Activated T-cell treated with anti-CD3 and anti-CD28 coated beads, Interleukin-2, amount 50 U/mL, for 4 hours (primary cell): Measurements from ENCODE around the gene ST6GALNAC3. TPM values are rescaled to one million over a fixed set of nuclear protein-coding genes. Genes with fewer than 3 reads are reported as not detected.
"Not testable (repeated sequence)": the region's sequence is repeated elsewhere in the genome, so short reads cannot be mapped to it uniquely, and the experiment has no call there.

Experiments used
- ATAC-seq, 2 donors: fragments of 200-7000 bp; cut with Tn5 transposase; one replicate each; pipeline ENCODE4 v1.10.0; 2021
- DNase-seq: peaks from one replicate; pipeline ENCODE4 v3.0.0-alpha.2; 2020
- H3K27me3 Mint-ChIP-seq: one replicate; pipeline ENCODE4 v1.8.0; 2021; ENCODE audit warnings: low read depth, mixed read lengths
- H3K36me3 Mint-ChIP-seq: one replicate; pipeline ENCODE4 v1.8.0; 2022; ENCODE audit warnings: mixed read lengths; ENCODE audit not compliant: insufficient read depth
- H3K4me1 Mint-ChIP-seq: one replicate; pipeline ENCODE4 v1.8.0; 2021; ENCODE audit warnings: low read depth, mixed read lengths
- H3K4me3 Mint-ChIP-seq: one replicate; pipeline ENCODE4 v1.8.0; 2021; ENCODE audit warnings: mild to moderate bottlenecking, moderate library complexity, mixed read lengths
- H3K9me3 Mint-ChIP-seq: one replicate; pipeline ENCODE4 v1.8.0; 2021; ENCODE audit warnings: mixed read lengths
- total RNA-seq, 3 donors: library from RNA; stranded (reverse); gene quantifications; one replicate each; pipeline ENCODE4 v1.2.1, GENCODE V29; 2021

ST6GALNAC3 gene
- total RNA-seq, 3 donors from 2014 or later, result 0.24 to 0.73 (median 0.53) TPM

GRCh38 chr1:76106251-76106650, 31.7 kb downstream of the ST6GALNAC3 start:
- ATAC-seq (no peak), DNase-seq (no peak)
- no peaks in the 10 kb centered on the region for H3K9me3 Mint-ChIP-seq
- no peak overlapping the region for H3K4me3 Mint-ChIP-seq
- no peaks in the 10 kb centered on the region for H3K36me3 Mint-ChIP-seq
- H3K27me3 Mint-ChIP-seq, result peaks cover 7% of the 10 kb centered on the region
- no peaks in the 10 kb centered on the region for H3K4me1 Mint-ChIP-seq

GRCh38 chr1:76106719-76107235, 32.2 kb downstream of the ST6GALNAC3 start:
- Mint-ChIP-seq H3K4me1 (no peaks in the 10 kb centered on the region), H3K9me3 (no peaks in the 10 kb centered on the region), H3K27me3 (peaks cover 7% of the 10 kb centered on the region), H3K4me3 (no peak overlapping the region), H3K36me3 (no peaks in the 10 kb centered on the region)
- DNase-seq (no peak), ATAC-seq (no peak)

- Mint-ChIP-seq H3K4me1 (no peaks in the 10 kb centered on the region), H3K4me3 (no peak overlapping the region), H3K36me3 (no peaks in the 10 kb centered on the region), H3K9me3 (no peaks in the 10 kb centered on the region), H3K27me3 (peaks cover 4% of the 10 kb centered on the region)
- no peak for DNase-seq
- no peak for ATAC-seq
Measured at GRCh38 chr1:76109404-76109803, 34.9 kb downstream of the ST6GALNAC3 start.

- ATAC-seq (no peak), DNase-seq (no peak)
- H3K36me3 Mint-ChIP-seq, result no peaks in the 10 kb centered on the region
- H3K4me3 Mint-ChIP-seq, result no peak overlapping the region
- H3K27me3 Mint-ChIP-seq, result no peaks in the 10 kb centered on the region
- no peaks in the 10 kb centered on the region for H3K9me3 Mint-ChIP-seq
- no peaks in the 10 kb centered on the region for H3K4me1 Mint-ChIP-seq
Measured at GRCh38 chr1:76109901-76110560, 35.5 kb downstream of the ST6GALNAC3 start.

- no peaks in the 10 kb centered on the region for H3K27me3 Mint-ChIP-seq
- no peak for DNase-seq
- H3K9me3 Mint-ChIP-seq, result no peaks in the 10 kb centered on the region
- ATAC-seq, result no peak
- H3K4me3 Mint-ChIP-seq, result no peak overlapping the region
- H3K4me1 Mint-ChIP-seq, result no peaks in the 10 kb centered on the region
- H3K36me3 Mint-ChIP-seq, result no peaks in the 10 kb centered on the region
Measured at GRCh38 chr1:76110666-76111065, 36.1 kb downstream of the ST6GALNAC3 start.

- not testable (repeated sequence) for H3K4me1 Mint-ChIP-seq, ATAC-seq, H3K4me3 Mint-ChIP-seq, H3K36me3 Mint-ChIP-seq, H3K9me3 Mint-ChIP-seq, DNase-seq, H3K27me3 Mint-ChIP-seq
Measured at GRCh38 chr1:76112321-76112720, 37.8 kb downstream of the ST6GALNAC3 start.

GRCh38 chr1:76113446-76113845, 38.9 kb downstream of the ST6GALNAC3 start:
- Mint-ChIP-seq H3K27me3 (no peaks in the 10 kb centered on the region), H3K9me3 (no peaks in the 10 kb centered on the region), H3K36me3 (no peaks in the 10 kb centered on the region), H3K4me1 (no peaks in the 10 kb centered on the region), H3K4me3 (no peak overlapping the region)
- no peak for ATAC-seq
- no peak for DNase-seq

GRCh38 chr1:76115171-76115570, 40.6 kb downstream of the ST6GALNAC3 start:
- Mint-ChIP-seq H3K27me3 (no peaks in the 10 kb centered on the region), H3K4me1 (no peaks in the 10 kb centered on the region), H3K9me3 (no peaks in the 10 kb centered on the region), H3K36me3 (no peaks in the 10 kb centered on the region), H3K4me3 (no peak overlapping the region)
- ATAC-seq, result no peak
- no peak for DNase-seq

GRCh38 chr1:76121850-76122249, 47.3 kb downstream of the ST6GALNAC3 start:
- Mint-ChIP-seq H3K27me3 (no peaks in the 10 kb centered on the region), H3K4me3 (no peak overlapping the region), H3K9me3 (no peaks in the 10 kb centered on the region), H3K36me3 (no peaks in the 10 kb centered on the region), H3K4me1 (no peaks in the 10 kb centered on the region)
- DNase-seq, result no peak
- ATAC-seq, result no peak

GRCh38 chr1:76122271-76122670, 47.7 kb downstream of the ST6GALNAC3 start:
- Mint-ChIP-seq H3K4me3 (no peak overlapping the region), H3K36me3 (no peaks in the 10 kb centered on the region), H3K27me3 (no peaks in the 10 kb centered on the region), H3K9me3 (no peaks in the 10 kb centered on the region), H3K4me1 (no peaks in the 10 kb centered on the region)
- ATAC-seq (no peak), DNase-seq (no peak)

- H3K36me3 Mint-ChIP-seq, H3K4me3 Mint-ChIP-seq: not testable (repeated sequence)
Measured at GRCh38 chr1:76123411-76124064, 49.0 kb downstream of the ST6GALNAC3 start.

GRCh38 chr1:76124196-76124595, 49.6 kb downstream of the ST6GALNAC3 start:
- H3K4me3 Mint-ChIP-seq, result no peak overlapping the region
- no peaks in the 10 kb centered on the region for H3K9me3 Mint-ChIP-seq
- no peaks in the 10 kb centered on the region for H3K4me1 Mint-ChIP-seq
- no peaks in the 10 kb centered on the region for H3K27me3 Mint-ChIP-seq
- DNase-seq (no peak), ATAC-seq (no peak)
- H3K36me3 Mint-ChIP-seq, result no peaks in the 10 kb centered on the region

More at GRCh38 chr1:76123411-76124064, 49.0 kb downstream of the ST6GALNAC3 start:
- H3K4me1 Mint-ChIP-seq, ATAC-seq, H3K9me3 Mint-ChIP-seq, H3K27me3 Mint-ChIP-seq, DNase-seq: not testable (repeated sequence)

- no peak overlapping the region for H3K4me3 Mint-ChIP-seq
Measured at GRCh38 chr1:76125473-76126219, 51.1 kb downstream of the ST6GALNAC3 start.

GRCh38 chr1:76128096-76128495, 53.5 kb downstream of the ST6GALNAC3 start:
- Mint-ChIP-seq H3K27me3 (no peaks in the 10 kb centered on the region), H3K36me3 (no peaks in the 10 kb centered on the region), H3K4me1 (no peaks in the 10 kb centered on the region), H3K4me3 (no peak overlapping the region), H3K9me3 (no peaks in the 10 kb centered on the region)
- no peak for DNase-seq
- ATAC-seq, result no peak

More at GRCh38 chr1:76125473-76126219, 51.1 kb downstream of the ST6GALNAC3 start:
- H3K9me3 Mint-ChIP-seq, result no peaks in the 10 kb centered on the region
- no peaks in the 10 kb centered on the region for H3K36me3 Mint-ChIP-seq
- ATAC-seq (no peak), DNase-seq (no peak)
- no peaks in the 10 kb centered on the region for H3K4me1 Mint-ChIP-seq
- H3K27me3 Mint-ChIP-seq, result no peaks in the 10 kb centered on the region
